ENCODE measurements around the gene SPRR2B. TPM values are rescaled to one million over a fixed set of nuclear protein-coding genes. Genes with fewer than 3 reads are reported as not detected.
"Not testable (repeated sequence)": the region's sequence is repeated elsewhere in the genome, so short reads cannot be mapped to it uniquely, and the experiment has no call there.

The SPRR2B gene
- total RNA-seq: not detected
- not detected for polyA plus RNA-seq

GRCh38 chr1:153071511-153071910, at the start of gene SPRR2B:
TSS of gene SPRR2B (minus strand) at chr1:153071611. CDS start at chr1:153070839, 772 bp downstream.
- Histone ChIP-seq H3K4me1 (no peaks in the 10 kb centered on the region), H3K36me3 (no peaks in the 10 kb centered on the region), H3K4me3 (no peak within 1 kb of the TSS), H3K27me3 (no peaks in the 10 kb centered on the region), H3K27ac (no peak within 1 kb of the TSS), H3K9me3 (no peaks in the 10 kb centered on the region)
- no peak for DNase-seq
- intact Hi-C loops (cut with DNase I): no loop called here
- WGBS, 2 donors: 60 to 91% methylated on average over 2 of the region's 2 CpGs
- TF ChIP-seq POLR2AphosphoS5 (IDR thresholded peaks at IDR 0.05): no peak
- no peak for TF ChIP-seq POLR2A (IDR thresholded peaks at IDR 0.05)
- no peak for TF ChIP-seq EP300 (IDR thresholded peaks at IDR 0.05)
- no peak for TF ChIP-seq CTCF (IDR thresholded peaks at IDR 0.05)

GRCh38 chr1:153120945-153121344, 49.5 kb upstream of the SPRR2B start:
- peaks cover 0 to 4% (median 0%) of the 10 kb centered on the region in 4 donors for H3K9me3 ChIP-seq
- intact Hi-C loops (cut with DNase I): no loop called here
- TF ChIP-seq POLR2AphosphoS5 (IDR thresholded peaks at IDR 0.05) (no peak), EP300 (IDR thresholded peaks at IDR 0.05) (no peak), CTCF (IDR thresholded peaks at IDR 0.05) (no peak), POLR2A (IDR thresholded peaks at IDR 0.05) (no peak)
- no peak for DNase-seq
- H3K4me1 ChIP-seq: no peaks in the 10 kb centered on the region
- H3K27me3 ChIP-seq: no peaks in the 10 kb centered on the region
- H3K4me3 ChIP-seq: no peak overlapping the region
- no peaks in the 10 kb centered on the region for H3K36me3 ChIP-seq
- no peak overlapping the region for H3K27ac ChIP-seq

- intact Hi-C loops (cut with DNase I): no loop called here
Observed at GRCh38 chr1:153119491-153119971, 48.1 kb upstream of the SPRR2B start.

GRCh38 chr1:153115264-153115663, 43.9 kb upstream of the SPRR2B start:
- H3K4me3 ChIP-seq; DNase-seq; intact Hi-C loops (cut with DNase I); H3K36me3 ChIP-seq; H3K4me1 ChIP-seq; H3K9me3 ChIP-seq; H3K27me3 ChIP-seq; H3K27ac ChIP-seq: not testable (repeated sequence)

More at GRCh38 chr1:153119491-153119971, 48.1 kb upstream of the SPRR2B start:
- Histone ChIP-seq H3K36me3 (no peaks in the 10 kb centered on the region), H3K9me3 (peaks cover 0 to 2% (median 0%) of the 10 kb centered on the region in 4 donors), H3K4me1 (no peaks in the 10 kb centered on the region), H3K27me3 (no peaks in the 10 kb centered on the region), H3K27ac (no peak overlapping the region), H3K4me3 (no peak overlapping the region)
- 16 to 49% methylated on average over 3 of the region's 3 CpGs for WGBS, 2 donors
- TF ChIP-seq POLR2A (IDR thresholded peaks at IDR 0.05) (no peak), POLR2AphosphoS5 (IDR thresholded peaks at IDR 0.05) (no peak), EP300 (IDR thresholded peaks at IDR 0.05) (no peak), CTCF (IDR thresholded peaks at IDR 0.05) (no peak)
- no peak for DNase-seq

- 85 to 87% methylated on average over 3 of the region's 3 CpGs for WGBS, 2 donors
- H3K9me3 ChIP-seq: no peaks in the 10 kb centered on the region
- H3K36me3 ChIP-seq: no peaks in the 10 kb centered on the region
- no peak for TF ChIP-seq POLR2A (IDR thresholded peaks at IDR 0.05)
- no peak for TF ChIP-seq POLR2AphosphoS5 (IDR thresholded peaks at IDR 0.05)
- no peaks in the 10 kb centered on the region for H3K27me3 ChIP-seq
- DNase-seq: no peak
- H3K4me1 ChIP-seq: no peaks in the 10 kb centered on the region
- intact Hi-C loops (cut with DNase I): no loop called here
- H3K27ac ChIP-seq: no peak within 1 kb of the TSS
- no peak within 1 kb of the TSS for H3K4me3 ChIP-seq
Observed at GRCh38 chr1:153113416-153113815, 42.0 kb upstream of the SPRR2B start, which contains the start of gene SPRR2F. TSS of gene SPRR2F (minus strand) at chr1:153113516. CDS start at chr1:153112733, 783 bp downstream.

- 67 to 81% methylated on average over 5 of the region's 5 CpGs for WGBS, 2 donors
- H3K27me3 ChIP-seq; H3K36me3 ChIP-seq; H3K4me1 ChIP-seq; H3K27ac ChIP-seq; H3K9me3 ChIP-seq; H3K4me3 ChIP-seq; intact Hi-C loops (cut with DNase I); DNase-seq: not testable (repeated sequence)
Observed at GRCh38 chr1:153112454-153112853, 41.0 kb upstream of the SPRR2B start.

Measured in sigmoid colon (tissue), 7 donors.